H1 (cell line): ENCODE measurements around the gene SERPINB5. TPM values are rescaled to one million over a fixed set of nuclear protein-coding genes. Genes with fewer than 3 reads are reported as not detected.

Experiments
- BRCA1 ChIP-seq: IDR thresholded peaks from 2 replicates; pipeline ENCODE4 v1.6.1; 2012; ENCODE audit warnings: low read depth, low read length, improper control_type of control experiment
- CHD1 ChIP-seq: IDR thresholded peaks from 2 replicates; pipeline ENCODE4 v1.6.1; 2012; ENCODE audit warnings: low read depth, low read length, improper control_type of control experiment
- POLR2AphosphoS5 ChIP-seq: IDR thresholded peaks from 2 replicates; pipeline ENCODE4 v1.6.1; 2011; ENCODE audit warnings: low read depth, low read length
- USF2 ChIP-seq: IDR thresholded peaks from 2 replicates; pipeline ENCODE4 v1.6.1; 2011; ENCODE audit warnings: low read length, improper control_type of control experiment
- polyA plus RNA-seq, 7 experiments: library from polyadenylated mRNA; depleted of rRNA in 3 of 7; stranded (reverse) in 5 of 7; unstranded in 2 of 7; fragments of >200 nt in 5 of 7; fragments of 200-250 nt in 2 of 7; gene quantifications; 1 replicate in 5 of 7; 2 replicates in 1 of 7; 4 replicates in 1 of 7; pipeline versions ENCODE4 v1.2.1 to v1.2.3, GENCODE V29; 2011 to 2013; ENCODE audit warnings: missing spikeins in 2 of 7, mixed read lengths in 2 of 7
- total RNA-seq: library from RNA; stranded (reverse); fragmentation: NEBNext Ultra II Directional; extraction: Animal tissue kit (Norgen Biotek cat#: 25700); gene quantifications from 2 replicates; pipeline ENCODE4 v1.2.1, GENCODE V29; 2021

SERPINB5 gene
- total and polyA plus RNA-seq, 2 of the 8 experiments (the other 6 are each of a cell fraction or from before 2014, with no cell fraction given): 0.03 TPM; not detected in 1

GRCh38 chr18:63477968-63478367, 1.2 kb downstream of the SERPINB5 start (continued):
- no peak for TF ChIP-seq BRCA1
- TF ChIP-seq CHD1: no peak
- no peak for TF ChIP-seq USF2
- no peak for TF ChIP-seq POLR2AphosphoS5
- TF ChIP-seq, all 59 proteins: peak for 0
